22Rv1 (cell line): Measurements from ENCODE around the gene VSNL1.

Experiments used
- ZFX ChIP-seq: fragments of 450-650 bp; IDR thresholded peaks from 2 replicates; pipeline ENCODE4 v1.6.1; 2017; ENCODE audit warnings: antibody characterized with exemption, borderline replicate concordance
- TF ChIP-seq, protein P1 (sequence below): fragments of 450-650 bp; IDR thresholded peaks from 2 replicates; pipeline ENCODE4 v1.5.1; 2017; ENCODE audit warnings: mild to moderate bottlenecking

GRCh38 chr2:17547737-17548136 is 7.2 kb downstream of the VSNL1 start:
- TF ChIP-seq, protein P1, sequence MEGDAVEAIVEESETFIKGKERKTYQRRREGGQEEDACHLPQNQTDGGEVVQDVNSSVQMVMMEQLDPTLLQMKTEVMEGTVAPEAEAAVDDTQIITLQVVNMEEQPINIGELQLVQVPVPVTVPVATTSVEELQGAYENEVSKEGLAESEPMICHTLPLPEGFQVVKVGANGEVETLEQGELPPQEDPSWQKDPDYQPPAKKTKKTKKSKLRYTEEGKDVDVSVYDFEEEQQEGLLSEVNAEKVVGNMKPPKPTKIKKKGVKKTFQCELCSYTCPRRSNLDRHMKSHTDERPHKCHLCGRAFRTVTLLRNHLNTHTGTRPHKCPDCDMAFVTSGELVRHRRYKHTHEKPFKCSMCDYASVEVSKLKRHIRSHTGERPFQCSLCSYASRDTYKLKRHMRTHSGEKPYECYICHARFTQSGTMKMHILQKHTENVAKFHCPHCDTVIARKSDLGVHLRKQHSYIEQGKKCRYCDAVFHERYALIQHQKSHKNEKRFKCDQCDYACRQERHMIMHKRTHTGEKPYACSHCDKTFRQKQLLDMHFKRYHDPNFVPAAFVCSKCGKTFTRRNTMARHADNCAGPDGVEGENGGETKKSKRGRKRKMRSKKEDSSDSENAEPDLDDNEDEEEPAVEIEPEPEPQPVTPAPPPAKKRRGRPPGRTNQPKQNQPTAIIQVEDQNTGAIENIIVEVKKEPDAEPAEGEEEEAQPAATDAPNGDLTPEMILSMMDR = no peak
- no peak for TF ChIP-seq ZFX
